ENCODE data around the gene TALDO1. TPM values are rescaled to one million over a fixed set of nuclear protein-coding genes. Genes with fewer than 3 reads are reported as not detected.
A peak's percentile ranks its signal among the peaks of the same experiment; 100 is the strongest.

Gene TALDO1
- total and polyA plus RNA-seq, 2 of the 8 experiments (the other 6 are each of a cell fraction or from before 2014, with no cell fraction given): 265 to 308 TPM

GRCh38 chr11:747158-748006 lies at the start of gene TALDO1 (continued):
- TF ChIP-seq CBX8 (IDR thresholded peaks at IDR 0.05; ENCODE audit: borderline replicate concordance, low read depth, low read length) (no peak), JUN (IDR thresholded peaks at IDR 0.05; ENCODE audit: low read depth, low read length) (no peak), GTF2F1 (IDR thresholded peaks at IDR 0.05; ENCODE audit: borderline replicate concordance, low read depth, low read length) (no peak), CHD1 (IDR thresholded peaks at IDR 0.05; ENCODE audit: low read depth, low read length) (no peak), SRF (IDR thresholded peaks at IDR 0.05; ENCODE audit: low read depth, low read length) (no peak), NANOG (IDR thresholded peaks at IDR 0.05; ENCODE audit: insufficient read depth, low read depth, low read length, poor library complexity, severe bottlenecking) (no peak), NRF1 (IDR thresholded peaks at IDR 0.05; ENCODE audit: low read depth, low read length) (no peak), CHD2 (IDR thresholded peaks at IDR 0.05; ENCODE audit: low read length) (no peak), JUND (IDR thresholded peaks at IDR 0.05; ENCODE audit: low read length) (no peak), EGR1 (IDR thresholded peaks at IDR 0.05; ENCODE audit: borderline replicate concordance, low read depth, low read length) (0 out of 2 replicates have a peak, but pooled peaks have one; percentile 20), RNF2 (IDR thresholded peaks at IDR 0.05; ENCODE audit: borderline replicate concordance, low read depth, low read length, missing control alignments, poor library complexity, severe bottlenecking) (no peak), SUZ12 (IDR thresholded peaks at IDR 0.05; ENCODE audit: low read length) (no peak), TAF7 (optimal IDR thresholded peaks at IDR 0.05; ENCODE audit: borderline replicate concordance, low read depth, low read length) (peak; percentile 8), MAFK (IDR thresholded peaks at IDR 0.05; ENCODE audit: low read depth, low read length) (no peak), ZNF274 (IDR thresholded peaks at IDR 0.05; ENCODE audit: borderline replicate concordance, extremely low read depth, low read length) (no peak), RBBP5 (IDR thresholded peaks at IDR 0.05; ENCODE audit: borderline replicate concordance, low read depth, low read length) (peak; percentile 72; the same call in 1 of the 2 replicates), TCF12 (IDR thresholded peaks at IDR 0.05; ENCODE audit: low read depth, low read length) (0 out of 2 replicates have a peak, but pooled peaks have one; percentile 25), SIN3A (conservative IDR thresholded peaks at IDR 0.05 in 1 of 2, IDR thresholded peaks at IDR 0.05 in 1 of 2; ENCODE audit: low read depth in 1 of 2, low read length in 2 of 2) (peak in 1 of 2 experiments; percentile 18; a peak in 1 of 4 replicates), KDM4A (IDR thresholded peaks at IDR 0.05; ENCODE audit: low read depth, low read length, severe bottlenecking) (peak; percentile 72), POLR2AphosphoS5 (IDR thresholded peaks at IDR 0.05; ENCODE audit: low read depth, low read length) (peak; percentile 74), KDM5A (IDR thresholded peaks at IDR 0.05; ENCODE audit: low read length) (0 out of 2 replicates have a peak, but pooled peaks have one; percentile 34)
- TF ChIP-seq, protein P1, sequence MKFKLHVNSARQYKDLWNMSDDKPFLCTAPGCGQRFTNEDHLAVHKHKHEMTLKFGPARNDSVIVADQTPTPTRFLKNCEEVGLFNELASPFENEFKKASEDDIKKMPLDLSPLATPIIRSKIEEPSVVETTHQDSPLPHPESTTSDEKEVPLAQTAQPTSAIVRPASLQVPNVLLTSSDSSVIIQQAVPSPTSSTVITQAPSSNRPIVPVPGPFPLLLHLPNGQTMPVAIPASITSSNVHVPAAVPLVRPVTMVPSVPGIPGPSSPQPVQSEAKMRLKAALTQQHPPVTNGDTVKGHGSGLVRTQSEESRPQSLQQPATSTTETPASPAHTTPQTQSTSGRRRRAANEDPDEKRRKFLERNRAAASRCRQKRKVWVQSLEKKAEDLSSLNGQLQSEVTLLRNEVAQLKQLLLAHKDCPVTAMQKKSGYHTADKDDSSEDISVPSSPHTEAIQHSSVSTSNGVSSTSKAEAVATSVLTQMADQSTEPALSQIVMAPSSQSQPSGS (IDR thresholded peaks at IDR 0.05; ENCODE audit: low read length): no peak

Data from H1 (cell line).